SK-N-SH treated with all-trans-retinoic acid at 6 μM for 48 hours (cell line): Measurements from ENCODE around the gene TSC1.

Experiments used
- ARNTL ChIP-seq: fragments of 450-650 bp; formaldehyde crosslinking; IDR thresholded peaks from 2 replicates; pipeline ENCODE4 v1.5.0; 2020; ENCODE audit warnings: low read depth, mild to moderate bottlenecking, moderate library complexity, borderline replicate concordance
- BACH2 ChIP-seq: fragments of 250-450 bp; sonication (Bioruptor Pico); IDR thresholded peaks from 2 replicates; pipeline ENCODE4 v1.9.0; 2021; ENCODE audit warnings: mild to moderate bottlenecking, borderline replicate concordance
- CSDC2 ChIP-seq: fragments of 250-450 bp; sonication (Bioruptor Pico); IDR thresholded peaks from 2 replicates; pipeline ENCODE4 v1.5.0; 2020; ENCODE audit warnings: mild to moderate bottlenecking, moderate library complexity
- GLIS3 ChIP-seq: fragments of 250-450 bp; sonication (Bioruptor Pico); IDR thresholded peaks from 2 replicates; pipeline ENCODE4 v1.5.0; 2020; ENCODE audit warnings: mild to moderate bottlenecking, moderate library complexity
- ISL1 ChIP-seq: fragments of 250-450 bp; sonication (Bioruptor Pico); IDR thresholded peaks from 2 replicates; pipeline ENCODE4 v2.1.2; 2022; ENCODE audit warnings: mild to moderate bottlenecking, moderate library complexity
- RARB ChIP-seq: fragments of 250-450 bp; sonication (Bioruptor Pico); IDR thresholded peaks from 2 replicates; pipeline ENCODE4 v1.8.0; 2021; ENCODE audit warnings: mild to moderate bottlenecking, moderate library complexity
- SNAI2 ChIP-seq: fragments of 250-450 bp; sonication (Bioruptor Pico); IDR thresholded peaks from 2 replicates; pipeline ENCODE4 v1.5.0; 2020; ENCODE audit warnings: mild to moderate bottlenecking, moderate library complexity
- ZC3H10 ChIP-seq: fragments of 250-450 bp; sonication (Bioruptor Pico); IDR thresholded peaks from 2 replicates; pipeline ENCODE4 v1.5.1; 2021; ENCODE audit warnings: mild to moderate bottlenecking, moderate library complexity
- ZFP30 ChIP-seq: fragments of 450-650 bp; formaldehyde crosslinking; IDR thresholded peaks from 2 replicates; pipeline ENCODE4 v1.5.0; 2022; ENCODE audit warnings: mild to moderate bottlenecking, moderate library complexity
- ZNF70 ChIP-seq: fragments of 450-650 bp; formaldehyde crosslinking; IDR thresholded peaks from 2 replicates; pipeline ENCODE4 v1.5.0; 2020; ENCODE audit warnings: mild to moderate bottlenecking, moderate library complexity
- TF ChIP-seq, protein P1 (sequence below): fragments of 250-450 bp; sonication (Bioruptor Pico); IDR thresholded peaks from 2 replicates; pipeline ENCODE4 v1.5.1; 2020; ENCODE audit warnings: low read depth, mild to moderate bottlenecking, moderate library complexity
- TF ChIP-seq, protein P2 (sequence below): fragments of 250-450 bp; sonication (Bioruptor Pico); IDR thresholded peaks from 2 replicates; pipeline ENCODE4 v1.8.0; 2021; ENCODE audit warnings: low read depth, mild to moderate bottlenecking, moderate library complexity, borderline replicate concordance
- TF ChIP-seq, protein P3 (sequence below): fragments of 250-450 bp; sonication (Bioruptor Pico); IDR thresholded peaks from 2 replicates; pipeline ENCODE4 v1.8.0; 2020; ENCODE audit warnings: mild to moderate bottlenecking, moderate library complexity, borderline replicate concordance

DNA sequence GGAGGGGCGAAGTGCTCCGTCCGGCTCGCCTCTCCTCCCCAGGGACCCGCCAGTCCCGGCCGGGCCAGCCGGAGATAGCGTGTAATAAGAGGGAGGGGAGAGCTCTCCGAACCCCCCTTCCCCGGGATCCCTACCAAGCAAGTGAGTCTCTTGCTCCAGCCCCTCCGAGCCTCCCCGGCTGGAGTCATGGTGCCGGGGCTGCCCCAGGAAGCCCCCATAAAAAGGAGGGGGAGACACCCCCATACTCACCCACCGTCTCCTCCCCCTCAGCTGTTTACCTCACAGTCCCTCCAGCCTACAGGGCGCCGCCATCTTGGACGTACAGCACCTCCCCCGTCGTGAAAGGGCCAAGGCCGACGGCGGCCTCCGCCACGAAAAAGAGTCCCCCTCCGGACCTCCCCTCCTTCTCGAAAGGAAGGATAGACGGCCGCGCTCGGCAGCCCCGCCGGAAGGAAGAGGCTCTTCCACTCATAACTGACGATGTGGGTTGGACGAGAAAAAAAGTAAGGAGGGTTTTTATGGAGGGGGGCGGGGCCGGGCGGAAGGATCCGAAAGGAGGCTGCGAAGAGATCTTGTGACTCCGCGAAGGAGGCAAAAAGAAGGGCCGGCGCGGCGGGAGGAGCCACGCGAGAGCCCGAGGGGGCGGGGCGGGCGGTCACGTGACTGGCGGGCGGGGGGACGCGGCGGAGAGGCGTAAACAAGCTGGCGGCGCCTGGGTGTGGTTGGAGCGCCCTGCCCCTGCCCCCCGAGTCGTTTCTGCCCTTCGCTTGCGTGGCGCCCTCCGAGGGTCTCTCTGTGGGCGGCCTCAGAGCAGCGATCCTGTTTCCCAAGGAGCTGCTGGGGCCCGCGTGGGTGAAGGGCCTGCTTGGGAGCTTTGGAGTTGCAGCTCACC is at the start of gene TSC1:
- TF ChIP-seq, protein P1, sequence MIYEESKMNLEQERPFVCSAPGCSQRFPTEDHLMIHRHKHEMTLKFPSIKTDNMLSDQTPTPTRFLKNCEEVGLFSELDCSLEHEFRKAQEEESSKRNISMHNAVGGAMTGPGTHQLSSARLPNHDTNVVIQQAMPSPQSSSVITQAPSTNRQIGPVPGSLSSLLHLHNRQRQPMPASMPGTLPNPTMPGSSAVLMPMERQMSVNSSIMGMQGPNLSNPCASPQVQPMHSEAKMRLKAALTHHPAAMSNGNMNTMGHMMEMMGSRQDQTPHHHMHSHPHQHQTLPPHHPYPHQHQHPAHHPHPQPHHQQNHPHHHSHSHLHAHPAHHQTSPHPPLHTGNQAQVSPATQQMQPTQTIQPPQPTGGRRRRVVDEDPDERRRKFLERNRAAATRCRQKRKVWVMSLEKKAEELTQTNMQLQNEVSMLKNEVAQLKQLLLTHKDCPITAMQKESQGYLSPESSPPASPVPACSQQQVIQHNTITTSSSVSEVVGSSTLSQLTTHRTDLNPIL (CRISPR knock-in tag), result no peak
- TF ChIP-seq, protein P2, sequence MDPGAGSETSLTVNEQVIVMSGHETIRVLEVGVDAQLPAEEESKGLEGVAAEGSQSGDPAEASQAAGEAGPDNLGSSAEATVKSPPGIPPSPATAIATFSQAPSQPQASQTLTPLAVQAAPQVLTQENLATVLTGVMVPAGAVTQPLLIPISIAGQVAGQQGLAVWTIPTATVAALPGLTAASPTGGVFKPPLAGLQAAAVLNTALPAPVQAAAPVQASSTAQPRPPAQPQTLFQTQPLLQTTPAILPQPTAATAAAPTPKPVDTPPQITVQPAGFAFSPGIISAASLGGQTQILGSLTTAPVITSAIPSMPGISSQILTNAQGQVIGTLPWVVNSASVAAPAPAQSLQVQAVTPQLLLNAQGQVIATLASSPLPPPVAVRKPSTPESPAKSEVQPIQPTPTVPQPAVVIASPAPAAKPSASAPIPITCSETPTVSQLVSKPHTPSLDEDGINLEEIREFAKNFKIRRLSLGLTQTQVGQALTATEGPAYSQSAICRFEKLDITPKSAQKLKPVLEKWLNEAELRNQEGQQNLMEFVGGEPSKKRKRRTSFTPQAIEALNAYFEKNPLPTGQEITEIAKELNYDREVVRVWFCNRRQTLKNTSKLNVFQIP (CRISPR knock-in tag), result 0 out of 2 replicates have a peak, but pooled peaks have one; percentile 79
- TF ChIP-seq BACH2 (CRISPR knock-in tag), result no peak
- no peak for TF ChIP-seq RARB (CRISPR knock-in tag)
- no peak for TF ChIP-seq GLIS3 (CRISPR knock-in tag)
- no peak for TF ChIP-seq SNAI2
- TF ChIP-seq, protein P3, sequence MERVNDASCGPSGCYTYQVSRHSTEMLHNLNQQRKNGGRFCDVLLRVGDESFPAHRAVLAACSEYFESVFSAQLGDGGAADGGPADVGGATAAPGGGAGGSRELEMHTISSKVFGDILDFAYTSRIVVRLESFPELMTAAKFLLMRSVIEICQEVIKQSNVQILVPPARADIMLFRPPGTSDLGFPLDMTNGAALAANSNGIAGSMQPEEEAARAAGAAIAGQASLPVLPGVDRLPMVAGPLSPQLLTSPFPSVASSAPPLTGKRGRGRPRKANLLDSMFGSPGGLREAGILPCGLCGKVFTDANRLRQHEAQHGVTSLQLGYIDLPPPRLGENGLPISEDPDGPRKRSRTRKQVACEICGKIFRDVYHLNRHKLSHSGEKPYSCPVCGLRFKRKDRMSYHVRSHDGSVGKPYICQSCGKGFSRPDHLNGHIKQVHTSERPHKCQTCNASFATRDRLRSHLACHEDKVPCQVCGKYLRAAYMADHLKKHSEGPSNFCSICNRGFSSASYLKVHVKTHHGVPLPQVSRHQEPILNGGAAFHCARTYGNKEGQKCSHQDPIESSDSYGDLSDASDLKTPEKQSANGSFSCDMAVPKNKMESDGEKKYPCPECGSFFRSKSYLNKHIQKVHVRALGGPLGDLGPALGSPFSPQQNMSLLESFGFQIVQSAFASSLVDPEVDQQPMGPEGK (CRISPR knock-in tag), result 0 out of 2 replicates have a peak, but pooled peaks have one; percentile 26
- TF ChIP-seq ISL1 (CRISPR knock-in tag), result no peak
- TF ChIP-seq ARNTL (CRISPR knock-in tag), result no peak
- TF ChIP-seq ZNF70 (CRISPR knock-in tag), result no peak
- no peak for TF ChIP-seq ZFP30 (CRISPR knock-in tag)
- no peak for TF ChIP-seq ZC3H10 (CRISPR knock-in tag)
- TF ChIP-seq CSDC2 (CRISPR knock-in tag), result no peak
